Measurements from ENCODE around the gene P2RY6. TPM values are rescaled to one million over a fixed set of nuclear protein-coding genes. Genes with fewer than 3 reads are reported as not detected.

Gene P2RY6
- total and polyA plus RNA-seq, 2 of the 4 experiments (the other 2 are of a cell fraction) = 0.44 TPM; not detected in 1

DNA sequence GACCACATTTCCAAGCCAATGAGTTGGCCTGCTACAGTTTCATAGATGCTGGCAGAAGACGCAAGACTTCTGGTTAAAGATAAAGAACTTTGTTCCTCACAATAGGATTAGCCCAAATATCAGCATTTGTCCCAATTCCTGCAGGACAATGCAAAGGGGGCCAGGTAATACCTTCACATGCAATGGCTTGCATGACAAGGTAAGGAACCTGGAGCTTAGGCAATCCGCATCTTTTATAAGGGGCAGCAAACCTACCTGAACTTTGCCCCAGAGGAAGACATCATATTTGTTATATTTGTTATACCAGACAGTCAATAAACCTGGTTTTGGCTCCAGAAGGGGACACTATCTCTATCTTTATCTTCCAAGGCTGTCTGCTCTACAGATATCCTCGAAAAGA is 5.3 kb downstream of the P2RY6 start:
- Histone ChIP-seq H3K4me3 (ENCODE audit: insufficient read depth, low read depth, low read length) (no peak overlapping the region), H3K27ac (ENCODE audit: insufficient read depth, low read length) (no peak overlapping the region), H3K23ac (ENCODE audit: low read depth, low read length) (no peak overlapping the region), H2BK20ac (ENCODE audit: low read depth, low read length) (no peak overlapping the region), H3K79me1 (ENCODE audit: low read depth in 1 of 2, low read length in 2 of 2) (no peaks in the 10 kb centered on the region), H3K9ac (ENCODE audit: low read depth, low read length) (no peak overlapping the region), H3K27me3 (ENCODE audit: control insufficient read depth, insufficient read depth, low read length) (peaks cover 31% of the 10 kb centered on the region), H2AK9ac (replicated peaks; ENCODE audit: low read depth, low read length, poor library complexity) (no peak overlapping the region), H4K5ac (ENCODE audit: low read depth, low read length) (no peak overlapping the region), H2BK5ac (ENCODE audit: low read depth, low read length, poor library complexity, severe bottlenecking) (no peak overlapping the region), H3K14ac (replicated peaks; ENCODE audit: low read depth, low read length) (no peak overlapping the region), H4K91ac (ENCODE audit: insufficient read depth, low read depth, low read length) (no peak overlapping the region), H3K56ac (ENCODE audit: extremely low read depth, insufficient read depth, low read length) (no peak overlapping the region), H4K8ac (ENCODE audit: low read depth in 2 of 2, low read length in 2 of 2) (no peak overlapping the region), H3K4ac (ENCODE audit: low read depth, low read length) (no peak overlapping the region), H2AK5ac (ENCODE audit: low read depth, low read length) (no peak overlapping the region), H3K4me2 (ENCODE audit: low read depth, low read length) (no peak overlapping the region), H3K4me1 (ENCODE audit: control insufficient read depth, insufficient read depth, low read length) (no peaks in the 10 kb centered on the region), H2BK15ac (ENCODE audit: low read depth, low read length) (no peak overlapping the region), H4K20me1 (ENCODE audit: insufficient read depth, low read length) (no peaks in the 10 kb centered on the region), H2AFZ (replicated peaks; ENCODE audit: low read length, poor library complexity) (no peak overlapping the region), H3K36me3 (ENCODE audit: control insufficient read depth, insufficient read depth, low read length) (no peaks in the 10 kb centered on the region), H3K9me3 (ENCODE audit: control insufficient read depth, insufficient read depth, low read length) (no peaks in the 10 kb centered on the region), H2BK120ac (ENCODE audit: low read depth, low read length) (no peak overlapping the region), H3K18ac (ENCODE audit: low read depth, low read length) (no peak overlapping the region), H3K9me1 (ENCODE audit: insufficient read depth, low read length) (no peaks in the 10 kb centered on the region; the same call in 1 of the 2 replicates)
- in situ Hi-C loops (cut with MboI; ENCODE audit: low sequenced_read_pairs) (no loop called here), dilution Hi-C loops (cut with HindIII; ENCODE audit: low sequenced_read_pairs, unreplicated experiment) (no loop called here), intact Hi-C loops (cut with micrococcal nuclease) (no loop called here)
- ATAC-seq (ENCODE audit: low read depth) (no peak), DNase-seq (no peak)
- no peak for TF ChIP-seq RCOR1 (IDR thresholded peaks at IDR 0.05; ENCODE audit: insufficient replicate concordance, low read length)
- POLR2A ChIA-PET (ENCODE audit: unreplicated experiment) = interaction anchor here (0.6 kb wide), 1 partner anchor 268 kb away, joined by 6 read pairs; no protein-coding TSS in a partner anchor
- no CpG with 5 or more reads among the region's 3 CpGs for WGBS, 2 experiments (ENCODE audit: extremely low coverage in 2 of 2, insufficient read length in 1 of 2)
- BruUV-seq (replicated peaks) = no TSS peak
- CTCF ChIA-PET = no interaction called here

All from IMR-90 (cell line).